ENCODE results near the gene PLEKHA4. TPM values are rescaled to one million over a fixed set of nuclear protein-coding genes. Genes with fewer than 3 reads are reported as not detected.
"Not testable (repeated sequence)": the region's sequence is repeated elsewhere in the genome, so short reads cannot be mapped to it uniquely, and the experiment has no call there.

The PLEKHA4 gene
- total RNA-seq, 2 donors from 2014 or later = 6.6 to 7.0 TPM

- H3K36me3 Mint-ChIP-seq (ENCODE audit: low read depth) = peaks cover 2% of the 10 kb centered on the region
- Histone ChIP-seq H3K9ac (ENCODE audit: extremely low read depth, low read length, poor library complexity, severe bottlenecking) (no peak overlapping the region), H3K36me3 (ENCODE audit: control insufficient read depth, insufficient read depth, low read length) (no peaks in the 10 kb centered on the region), H3K4me3 (ENCODE audit: low read length) (no peak overlapping the region), H3K4me1 (ENCODE audit: control insufficient read depth, insufficient read depth, low read length) (no peaks in the 10 kb centered on the region), H3K27me3 (ENCODE audit: control insufficient read depth, insufficient read depth, low read length, poor library complexity, severe bottlenecking) (no peaks in the 10 kb centered on the region), H3K9me3 (ENCODE audit: control insufficient read depth, low read length) (peaks cover 8% of the 10 kb centered on the region), H3K27ac (ENCODE audit: low read depth, low read length) (no peak overlapping the region)
- DNase-seq = no peak
- peaks cover 2% of the 10 kb centered on the region for H3K9me3 Mint-ChIP-seq
- WGBS, 2 experiments (ENCODE audit: insufficient coverage in 1 of 2, insufficient read length in 1 of 2) = 91% methylated on average over 6 to 7 of the region's 7 CpGs
- H3K4me1 Mint-ChIP-seq = peaks cover 6% of the 10 kb centered on the region
- H3K27me3 Mint-ChIP-seq (ENCODE audit: insufficient read depth) = no peaks in the 10 kb centered on the region
- TF ChIP-seq, protein P1, sequence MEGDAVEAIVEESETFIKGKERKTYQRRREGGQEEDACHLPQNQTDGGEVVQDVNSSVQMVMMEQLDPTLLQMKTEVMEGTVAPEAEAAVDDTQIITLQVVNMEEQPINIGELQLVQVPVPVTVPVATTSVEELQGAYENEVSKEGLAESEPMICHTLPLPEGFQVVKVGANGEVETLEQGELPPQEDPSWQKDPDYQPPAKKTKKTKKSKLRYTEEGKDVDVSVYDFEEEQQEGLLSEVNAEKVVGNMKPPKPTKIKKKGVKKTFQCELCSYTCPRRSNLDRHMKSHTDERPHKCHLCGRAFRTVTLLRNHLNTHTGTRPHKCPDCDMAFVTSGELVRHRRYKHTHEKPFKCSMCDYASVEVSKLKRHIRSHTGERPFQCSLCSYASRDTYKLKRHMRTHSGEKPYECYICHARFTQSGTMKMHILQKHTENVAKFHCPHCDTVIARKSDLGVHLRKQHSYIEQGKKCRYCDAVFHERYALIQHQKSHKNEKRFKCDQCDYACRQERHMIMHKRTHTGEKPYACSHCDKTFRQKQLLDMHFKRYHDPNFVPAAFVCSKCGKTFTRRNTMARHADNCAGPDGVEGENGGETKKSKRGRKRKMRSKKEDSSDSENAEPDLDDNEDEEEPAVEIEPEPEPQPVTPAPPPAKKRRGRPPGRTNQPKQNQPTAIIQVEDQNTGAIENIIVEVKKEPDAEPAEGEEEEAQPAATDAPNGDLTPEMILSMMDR (conservative IDR thresholded peaks at IDR 0.05) = no peak
- no peak overlapping the region for H3K27ac Mint-ChIP-seq
- H3K4me3 Mint-ChIP-seq = no peak overlapping the region
Measured at GRCh38 chr19:48883726-48884125, 15.3 kb upstream of the PLEKHA4 start.

DNA sequence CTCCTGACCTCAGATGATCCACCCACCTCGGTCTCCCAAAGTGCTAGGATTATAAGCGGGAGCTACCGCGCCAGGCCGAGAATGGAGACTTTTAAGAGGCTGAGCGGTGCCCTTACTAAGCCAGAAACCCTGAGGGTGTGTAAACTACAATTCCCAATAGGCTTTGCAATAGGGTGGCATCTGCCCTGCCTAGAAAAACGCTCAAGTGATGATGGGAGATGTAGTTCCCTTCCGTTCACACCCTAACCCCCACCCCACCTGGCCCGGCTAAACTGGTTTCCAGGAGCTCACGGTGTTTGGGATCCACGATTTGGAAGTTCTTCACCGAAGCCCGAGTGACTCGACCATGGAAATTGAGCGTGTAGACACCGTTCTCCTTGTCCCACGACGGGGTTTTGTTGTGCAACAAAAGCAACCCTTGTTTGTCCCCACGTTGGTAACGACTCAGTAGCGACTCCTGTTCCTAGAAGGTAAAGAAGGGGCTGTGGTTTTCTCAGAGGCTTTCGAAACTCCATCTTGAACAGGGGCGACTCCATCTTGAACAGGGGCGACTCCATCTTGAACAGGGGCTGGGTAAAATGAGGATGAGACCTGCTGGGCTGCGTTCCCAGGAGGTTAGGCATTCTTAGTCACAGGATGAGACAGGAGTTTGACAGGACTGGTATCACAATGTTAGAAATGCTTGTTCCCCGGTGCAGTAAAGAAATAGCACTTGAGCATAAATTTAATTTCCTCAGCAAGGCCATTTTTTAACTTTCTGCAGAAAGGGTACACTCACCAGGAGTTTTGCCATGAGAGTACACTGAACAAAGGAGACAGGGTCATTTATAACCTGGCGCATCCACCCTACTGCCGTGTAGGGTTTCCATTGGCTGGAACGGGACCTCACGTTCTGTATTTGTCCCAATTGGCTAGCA, 13.6 kb upstream of the PLEKHA4 start:
- WGBS, 2 experiments (ENCODE audit: insufficient coverage in 1 of 2, insufficient read length in 1 of 2) = 86 to 89% methylated on average over 26 to 29 of the region's 30 CpGs
- Histone ChIP-seq H3K9me3 (ENCODE audit: control insufficient read depth, low read length) (peaks cover 8% of the 10 kb centered on the region), H3K4me1 (ENCODE audit: control insufficient read depth, insufficient read depth, low read length) (no peaks in the 10 kb centered on the region), H3K36me3 (ENCODE audit: control insufficient read depth, insufficient read depth, low read length) (peaks cover 3% of the 10 kb centered on the region), H3K27ac (ENCODE audit: low read depth, low read length) (no peak overlapping the region), H3K4me3 (ENCODE audit: low read length) (no peak overlapping the region), H3K27me3 (ENCODE audit: control insufficient read depth, insufficient read depth, low read length, poor library complexity, severe bottlenecking) (no peaks in the 10 kb centered on the region), H3K9ac (ENCODE audit: extremely low read depth, low read length, poor library complexity, severe bottlenecking) (no peak overlapping the region)
- Mint-ChIP-seq H3K4me1 (peaks cover 6% of the 10 kb centered on the region), H3K36me3 (ENCODE audit: low read depth) (peaks cover 18% of the 10 kb centered on the region), H3K27me3 (ENCODE audit: insufficient read depth) (no peaks in the 10 kb centered on the region), H3K4me3 (no peak overlapping the region), H3K9me3 (peaks cover 2% of the 10 kb centered on the region), H3K27ac (no peak overlapping the region)
- peak; percentile 83 for DNase-seq
- TF ChIP-seq, protein P1 (conservative IDR thresholded peaks at IDR 0.05) = no peak

- H3K4me3 Mint-ChIP-seq; H3K4me1 ChIP-seq (ENCODE audit: control insufficient read depth, insufficient read depth, low read length); H3K9me3 ChIP-seq (ENCODE audit: control insufficient read depth, low read length); H3K27me3 Mint-ChIP-seq (ENCODE audit: insufficient read depth); DNase-seq; H3K4me1 Mint-ChIP-seq; H3K27ac ChIP-seq (ENCODE audit: low read depth, low read length); H3K9me3 Mint-ChIP-seq; H3K27me3 ChIP-seq (ENCODE audit: control insufficient read depth, insufficient read depth, low read length, poor library complexity, severe bottlenecking); H3K9ac ChIP-seq (ENCODE audit: extremely low read depth, low read length, poor library complexity, severe bottlenecking); H3K4me3 ChIP-seq (ENCODE audit: low read length): not testable (repeated sequence)
- Mint-ChIP-seq H3K36me3 (ENCODE audit: low read depth) (peaks cover 37% of the 10 kb centered on the region), H3K27ac (peak overlapping the region; percentile 72)
- peaks cover 24% of the 10 kb centered on the region for H3K36me3 ChIP-seq (ENCODE audit: control insufficient read depth, insufficient read depth, low read length)
- WGBS, 2 experiments (ENCODE audit: insufficient coverage in 1 of 2, insufficient read length in 1 of 2) = 87% methylated on average over 9 of the region's 9 CpGs; no CpG with 5 or more reads in 1 of the 2 experiments
Measured at GRCh38 chr19:48879696-48880095, 11.3 kb upstream of the PLEKHA4 start.
